Stimulated activated CD4-positive, alpha-beta T cell treated with anti-CD3 and anti-CD28 coated beads, Interleukin-15, amount 100 ng/mL, for 24 hours (primary cell): ENCODE measurements around the gene LEMD3.
"Not testable (repeated sequence)": the region's sequence is repeated elsewhere in the genome, so short reads cannot be mapped to it uniquely, and the experiment has no call there.

Source experiments
- DNase-seq: peaks from one replicate; pipeline ENCODE4 v3.0.0-alpha.2; 2020

Gene LEMD3

GRCh38 chr12:65280306-65280705 lies 110.9 kb downstream of the LEMD3 start:
- no peak for DNase-seq

- DNase-seq = no peak
Measured at GRCh38 chr12:65282840-65283239, 113.5 kb downstream of the LEMD3 start.

- not testable (repeated sequence) for DNase-seq
Measured at GRCh38 chr12:65285532-65285931, 116.1 kb downstream of the LEMD3 start.

- DNase-seq = no peak
Measured at GRCh38 chr12:65287426-65287825, 118.0 kb downstream of the LEMD3 start.

- DNase-seq = no peak
Measured at GRCh38 chr12:65292241-65292640, 122.9 kb downstream of the LEMD3 start.

DNA sequence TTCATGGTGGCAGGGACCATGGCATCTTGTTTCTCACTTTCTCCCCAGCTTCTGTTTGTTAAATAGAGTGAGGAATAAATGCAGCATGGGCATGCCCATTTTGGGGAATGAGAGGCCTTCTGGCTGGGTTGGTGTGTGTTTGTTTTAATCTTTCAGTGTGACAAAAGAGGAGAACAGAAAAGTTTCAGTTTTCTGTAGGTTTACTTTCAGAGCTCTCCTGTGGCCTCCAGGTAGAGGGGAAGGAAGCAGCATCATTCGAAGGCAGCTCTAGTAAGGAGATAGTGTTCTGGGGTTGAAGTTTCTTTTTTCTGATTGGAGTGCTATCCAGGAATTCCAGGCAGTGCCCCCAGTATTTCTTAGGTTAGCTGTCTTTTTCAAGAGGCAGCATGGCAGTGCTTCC lies 124.4 kb downstream of the LEMD3 start:
- DNase-seq = no peak

DNA sequence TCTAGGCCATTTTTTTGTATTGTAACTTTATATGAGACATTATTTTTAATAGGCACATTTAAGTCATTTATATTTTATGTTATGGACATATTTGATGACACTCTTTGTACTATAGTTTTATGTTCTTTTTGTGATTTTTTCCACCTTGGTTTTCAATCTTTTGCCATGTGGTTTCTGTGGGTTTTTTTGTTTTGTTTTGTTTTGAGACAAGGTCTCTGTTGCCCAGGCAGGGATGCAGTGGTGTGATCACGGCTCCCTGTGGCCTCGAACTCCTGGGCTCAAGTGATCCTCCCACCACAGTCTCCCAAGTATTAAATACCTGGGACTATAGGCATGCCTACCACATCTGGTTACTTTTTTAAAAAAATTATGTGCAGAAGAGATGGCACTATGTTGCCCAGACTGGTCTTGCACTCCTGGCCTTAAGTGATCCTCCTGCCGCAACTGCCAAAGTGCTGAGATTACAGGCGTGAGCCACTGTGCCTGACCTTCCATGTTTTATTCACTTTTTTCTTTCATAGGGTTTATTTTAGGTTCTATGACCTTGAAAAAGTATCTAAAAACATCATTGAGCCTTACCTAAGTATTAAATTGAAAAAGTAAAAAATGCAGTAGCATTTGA lies 125.4 kb downstream of the LEMD3 start:
- no peak for DNase-seq

DNA sequence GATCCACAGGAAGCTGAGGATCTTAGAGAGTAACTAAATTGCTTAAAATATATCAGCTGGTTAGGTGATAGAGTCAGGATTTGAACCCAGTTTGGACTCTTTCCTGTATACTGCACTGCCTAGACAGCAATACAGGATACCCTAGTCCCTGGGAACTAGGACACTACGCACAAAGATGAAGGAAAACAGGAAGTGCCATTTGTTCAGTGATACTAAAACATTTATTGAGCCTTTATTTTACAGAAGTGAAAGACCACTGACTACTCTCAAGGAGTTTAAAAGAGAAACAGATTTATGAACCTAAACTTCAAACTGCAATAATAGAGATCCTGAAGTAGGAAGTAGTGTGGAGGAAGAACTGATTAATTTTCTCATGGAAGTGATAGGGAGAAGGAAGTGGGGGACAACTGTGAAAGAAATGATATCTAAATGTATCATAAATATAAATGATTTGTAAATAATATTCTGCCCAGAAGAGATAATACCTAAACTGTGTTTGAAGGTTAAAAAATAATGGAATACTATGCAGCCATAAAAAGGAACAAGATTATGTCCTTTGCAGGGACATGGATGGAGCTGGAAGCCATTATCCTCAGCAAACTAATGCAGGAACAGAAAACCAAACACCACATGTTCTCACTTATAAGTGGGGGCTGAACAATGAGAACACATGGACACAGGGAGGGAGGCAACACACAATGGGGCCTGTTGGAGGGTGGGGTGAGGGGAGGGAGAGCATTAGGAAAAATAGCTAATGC lies 127.3 kb downstream of the LEMD3 start:
- DNase-seq = no peak
